HG02588 (cell line): ENCODE measurements around the gene ATP11A.
"Not testable (repeated sequence)": the region's sequence is repeated elsewhere in the genome, so short reads cannot be mapped to it uniquely, and the experiment has no call there.

Source experiments
- ATAC-seq: cut with Tn5 transposase; IDR thresholded peaks from one replicate; pipeline ENCODE4 v1.9.1; 2021; ENCODE audit warnings: mild to moderate bottlenecking, moderate library complexity; ENCODE audit not compliant: unreplicated experiment

Gene ATP11A

DNA sequence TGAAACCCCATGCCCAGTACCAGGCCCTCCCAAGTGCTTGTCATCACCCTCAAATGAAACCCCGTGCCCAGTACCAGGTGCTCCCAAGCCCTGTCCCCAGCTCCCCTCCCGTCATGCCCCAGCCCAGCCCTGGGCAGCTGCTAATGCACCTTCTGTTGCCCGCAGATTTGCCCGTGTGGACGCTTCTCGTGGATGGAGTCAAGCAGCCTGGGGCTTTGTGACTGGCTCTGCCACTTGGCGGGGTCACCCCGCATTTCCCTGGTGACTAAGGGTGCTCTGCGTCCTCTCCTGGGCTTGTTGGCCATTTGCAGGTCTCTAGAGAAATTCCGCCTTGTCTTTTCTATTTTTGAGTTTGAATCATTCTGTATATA, 82.7 kb downstream of the ATP11A start:
- no peak for ATAC-seq

DNA sequence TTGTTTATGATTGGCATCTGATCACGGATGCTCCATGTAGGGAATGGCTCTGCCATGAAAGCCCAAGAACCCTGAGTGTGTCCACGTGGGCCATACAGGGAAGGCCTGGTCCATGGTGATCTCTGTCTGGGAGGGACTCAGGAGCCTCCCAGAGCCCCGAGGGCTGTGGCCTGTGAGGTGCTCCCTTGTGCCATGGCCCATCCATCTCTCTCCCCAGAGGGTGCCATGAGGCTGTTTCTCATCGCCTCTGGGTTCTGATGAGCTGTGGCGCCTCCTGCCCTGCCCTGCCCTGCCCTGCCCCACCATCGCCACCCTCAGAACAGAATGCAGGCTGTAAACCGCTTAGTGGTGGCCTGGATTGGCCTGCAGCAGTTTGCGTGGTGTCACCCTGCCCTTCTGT, 83.1 kb downstream of the ATP11A start:
- no peak for ATAC-seq

DNA sequence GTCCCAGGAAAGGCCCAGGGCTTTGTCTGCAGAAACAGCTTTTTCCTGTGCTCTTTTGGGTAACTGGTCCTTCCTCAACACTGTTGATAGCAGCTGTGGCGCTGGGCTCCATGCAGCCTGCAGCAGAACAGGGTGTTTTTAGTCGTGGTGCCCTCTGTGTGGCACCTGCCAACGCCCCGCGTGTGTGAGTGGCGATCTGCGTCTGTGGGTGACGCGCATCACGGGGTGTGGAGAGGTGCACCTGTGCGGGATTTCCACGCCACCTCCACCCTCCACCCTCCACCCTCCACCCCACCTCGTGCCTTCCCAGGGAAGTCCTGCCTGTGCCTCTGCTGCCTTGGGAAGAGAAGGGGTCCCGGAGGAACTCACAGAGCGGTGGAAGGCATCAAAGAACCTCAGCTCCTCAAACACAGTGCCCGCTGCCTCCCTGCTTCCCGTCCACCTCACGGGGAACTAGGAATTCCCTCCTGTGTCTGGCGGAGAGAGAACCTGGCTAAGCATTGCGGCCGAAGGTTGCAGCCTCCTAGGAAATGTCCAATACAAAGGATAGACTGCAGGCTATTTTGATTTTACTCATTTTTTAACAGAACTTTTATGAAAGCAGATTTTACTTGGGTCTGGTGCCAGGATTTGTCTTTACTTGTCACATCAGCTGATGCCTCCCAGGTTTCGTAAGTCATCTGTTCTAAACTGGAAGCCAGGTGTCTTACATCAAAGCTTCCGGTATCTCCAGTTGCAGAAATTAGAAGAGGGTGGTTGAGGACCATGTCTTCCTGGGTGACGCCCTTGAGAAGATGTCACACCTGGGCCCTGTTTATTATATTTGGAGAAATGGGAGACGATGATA, 84.0 kb downstream of the ATP11A start:
- ATAC-seq = no peak

DNA sequence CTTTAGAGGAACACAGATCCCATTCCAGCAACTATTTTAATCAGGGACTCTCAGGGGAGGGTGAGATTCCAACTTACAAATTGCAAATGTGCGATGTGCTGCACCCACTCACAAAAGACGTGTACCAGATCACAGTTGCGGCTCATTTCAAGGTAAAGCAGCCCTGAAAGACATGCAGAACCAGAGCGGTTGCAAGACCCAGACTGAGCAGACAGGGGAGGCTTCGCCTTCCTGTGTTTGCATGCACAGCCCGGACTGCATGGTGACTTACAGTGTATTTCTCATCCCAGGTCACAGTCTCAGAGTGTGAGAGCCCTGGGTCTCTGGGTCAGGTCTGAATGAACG, 84.6 kb downstream of the ATP11A start:
- no peak for ATAC-seq

DNA sequence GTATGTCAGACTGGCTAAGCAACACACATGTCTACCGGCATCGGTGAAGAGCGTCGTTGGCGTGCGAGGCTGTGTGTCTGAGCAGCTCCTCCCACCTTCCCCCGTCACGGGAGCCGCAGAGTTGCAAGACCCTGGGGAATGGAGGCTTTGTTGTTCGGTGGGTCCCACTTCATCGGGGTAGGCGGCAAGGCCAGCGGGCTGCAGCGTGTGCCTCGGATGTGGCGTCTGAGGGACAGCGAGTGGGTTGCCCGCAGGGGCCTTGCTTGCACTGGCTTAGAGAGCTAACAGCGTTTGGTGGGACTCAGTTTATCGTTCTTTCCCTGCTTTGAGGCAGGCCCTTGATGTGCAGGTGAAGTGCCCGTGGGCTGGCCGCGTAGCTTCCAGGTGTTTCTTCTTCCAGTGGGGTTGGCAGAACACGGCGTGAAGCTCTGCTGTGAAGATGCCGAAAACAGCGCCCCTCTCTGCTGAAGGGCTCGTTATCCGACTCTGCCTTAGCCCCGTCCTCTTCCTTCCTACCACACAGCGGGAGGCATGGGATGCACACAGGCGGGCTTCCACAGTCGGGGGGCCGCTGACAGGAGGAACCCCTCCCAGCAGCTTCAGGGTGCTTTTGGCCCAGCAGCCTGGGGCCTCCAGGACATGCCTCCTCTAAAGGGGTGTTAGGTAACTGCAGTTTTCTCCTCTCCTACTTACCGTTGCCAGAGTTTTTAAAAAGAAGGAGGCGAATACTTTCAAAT, 85.2 kb downstream of the ATP11A start:
- ATAC-seq = no peak

DNA sequence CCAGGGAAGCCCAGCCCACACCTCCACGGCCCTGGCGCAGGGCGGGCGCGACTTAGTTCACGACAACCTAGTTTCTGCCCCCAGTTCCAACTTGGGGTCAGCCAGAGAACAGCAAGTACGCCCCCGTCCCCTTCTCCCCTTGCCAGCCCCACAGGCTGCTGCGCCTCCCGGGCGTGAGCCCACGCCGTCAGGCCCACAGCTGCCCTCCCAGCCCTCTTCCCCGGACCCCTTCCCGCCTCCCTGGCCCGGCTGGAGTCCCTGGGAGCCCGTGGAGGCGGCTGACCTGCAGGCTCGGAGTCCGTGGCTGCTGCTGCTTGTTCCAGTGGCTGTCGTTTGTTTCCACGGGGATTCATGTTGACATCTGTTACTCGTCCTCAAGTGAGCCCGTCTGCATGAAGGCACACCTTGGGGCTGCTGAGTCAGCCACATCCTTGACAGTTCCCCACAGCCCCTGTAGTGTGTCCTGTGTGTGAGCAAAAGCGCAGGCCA, 86.0 kb downstream of the ATP11A start:
- no peak for ATAC-seq

DNA sequence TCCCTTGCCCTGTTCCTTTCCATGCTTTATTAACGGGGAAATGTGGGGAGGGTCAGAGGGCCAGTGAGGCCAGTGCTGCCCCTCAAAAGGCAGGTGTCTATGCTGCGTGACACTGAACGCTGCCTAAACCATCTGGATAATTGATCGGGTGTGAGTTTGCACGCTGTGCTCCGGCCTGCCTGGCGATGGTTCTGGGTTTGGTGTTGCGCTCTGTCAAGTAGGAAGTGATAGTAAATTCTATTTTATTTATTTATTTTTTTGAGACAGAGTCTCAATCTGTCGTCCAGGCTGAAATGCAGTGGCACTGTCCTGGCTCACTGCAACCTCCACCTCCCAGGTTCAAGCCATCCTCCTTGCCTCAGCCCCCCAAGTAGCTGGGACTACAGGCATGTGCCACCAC, 86.5 kb downstream of the ATP11A start:
- no peak for ATAC-seq

DNA sequence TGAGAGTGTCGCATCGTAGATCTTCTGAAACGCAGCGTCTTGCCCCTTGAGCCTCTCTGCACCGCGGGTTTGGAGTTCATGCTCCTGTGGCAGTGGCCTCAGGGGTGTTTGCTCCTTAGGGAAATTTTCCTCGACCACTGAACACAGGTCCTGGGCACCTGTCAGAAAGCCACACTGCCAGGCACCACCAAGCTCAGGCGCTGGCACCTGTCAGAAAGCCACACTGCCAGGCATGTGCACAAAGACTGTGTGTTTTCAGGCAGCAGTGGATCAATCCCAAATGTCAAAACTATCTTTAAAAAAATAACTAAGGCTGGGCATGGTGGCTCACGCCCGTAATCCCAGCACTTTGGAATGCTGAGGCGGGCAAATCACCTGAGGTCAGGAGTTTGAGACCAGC, 87.1 kb downstream of the ATP11A start:
- ATAC-seq = no peak

DNA sequence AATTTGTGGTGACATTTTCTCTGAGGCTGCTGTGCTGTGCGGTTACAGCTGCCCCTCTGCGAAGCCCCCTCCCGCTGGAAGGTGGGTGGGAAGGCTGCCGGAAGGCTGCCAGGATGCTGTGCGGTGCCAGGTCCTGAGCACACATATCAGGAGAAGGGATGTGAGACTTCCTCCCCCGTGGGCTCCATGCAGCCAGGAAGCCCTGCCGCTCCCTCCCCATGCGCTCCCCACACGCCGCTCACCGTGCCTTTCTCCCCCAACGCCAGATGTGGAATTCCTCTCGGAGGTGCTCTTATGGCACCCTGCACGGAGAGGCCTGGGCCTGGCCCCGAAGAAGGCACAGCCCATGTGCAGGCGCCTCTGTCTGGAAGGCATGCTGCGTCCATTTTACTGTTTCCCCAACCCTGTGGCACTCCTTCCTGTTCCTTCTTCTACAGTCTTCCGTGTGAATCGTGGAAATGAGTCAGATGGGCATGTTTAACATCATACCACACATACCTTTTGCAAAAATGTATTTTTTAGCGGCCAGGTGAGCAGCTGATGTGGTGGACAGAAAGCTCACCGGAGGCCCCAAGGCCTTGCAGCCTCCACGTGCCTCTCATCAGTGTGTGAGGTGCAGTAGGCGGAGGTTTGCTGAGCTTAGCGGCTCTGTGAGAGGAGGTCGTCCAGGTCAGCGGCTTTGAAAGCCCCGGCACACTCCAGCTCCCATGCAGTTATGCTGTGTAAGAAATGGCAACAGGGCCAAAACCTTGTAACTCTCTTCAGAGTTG, 88.0 kb downstream of the ATP11A start:
- no peak for ATAC-seq

DNA sequence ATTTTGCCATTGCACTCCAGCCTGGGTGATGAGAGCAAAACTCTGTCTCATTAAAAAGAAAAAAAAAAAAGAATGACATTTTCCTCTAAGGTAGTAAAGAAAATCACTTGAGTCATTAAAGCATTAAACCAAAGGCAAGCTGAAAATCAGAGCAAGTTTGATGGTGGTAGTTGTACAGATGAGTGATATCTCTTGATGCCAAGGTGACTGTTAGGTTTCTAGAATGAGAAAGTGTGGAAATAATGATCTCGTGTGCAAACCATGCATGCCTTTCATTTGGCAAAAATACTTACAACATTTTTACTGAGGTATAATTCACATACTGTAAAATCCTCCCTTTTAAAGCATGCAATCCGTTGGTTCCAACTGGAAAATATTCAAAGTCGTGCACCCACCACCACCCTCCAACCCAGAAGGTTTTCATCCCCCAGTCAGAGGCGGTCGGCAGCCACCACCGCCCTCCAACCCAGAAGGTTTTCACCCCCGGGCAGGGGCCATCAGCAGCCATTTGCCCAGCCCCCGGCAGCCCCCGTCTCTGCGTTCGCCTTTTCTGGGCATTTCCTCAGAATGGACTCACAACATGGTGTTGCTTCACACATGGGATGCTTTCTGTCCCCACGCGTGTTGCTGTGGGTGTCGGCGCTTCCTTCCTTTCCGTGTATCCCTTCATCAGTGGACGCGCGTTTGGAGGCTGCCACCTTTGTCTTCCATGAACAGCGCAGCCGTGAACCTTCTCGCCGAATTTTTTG, 90.2 kb downstream of the ATP11A start:
- no peak for ATAC-seq

DNA sequence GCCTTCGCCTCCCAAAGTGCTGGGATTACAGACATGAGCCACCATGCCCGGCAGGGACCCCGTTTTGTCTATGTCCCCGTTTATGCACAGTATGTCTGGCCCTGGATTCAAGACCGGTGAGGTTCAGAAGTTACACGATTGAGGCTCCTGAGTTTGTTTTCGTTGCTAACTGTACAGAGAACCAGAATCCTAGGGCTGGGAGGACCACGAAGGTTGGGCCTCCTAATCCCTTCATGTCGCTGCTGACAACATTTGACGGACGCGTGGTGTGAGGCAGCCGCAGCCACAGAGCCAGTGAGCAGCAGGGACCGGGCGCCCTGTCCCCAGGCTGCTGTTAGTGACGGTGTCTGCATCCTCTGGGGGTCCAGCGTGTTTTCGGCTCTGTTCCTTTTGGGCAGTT, 91.4 kb downstream of the ATP11A start:
- ATAC-seq = no peak

DNA sequence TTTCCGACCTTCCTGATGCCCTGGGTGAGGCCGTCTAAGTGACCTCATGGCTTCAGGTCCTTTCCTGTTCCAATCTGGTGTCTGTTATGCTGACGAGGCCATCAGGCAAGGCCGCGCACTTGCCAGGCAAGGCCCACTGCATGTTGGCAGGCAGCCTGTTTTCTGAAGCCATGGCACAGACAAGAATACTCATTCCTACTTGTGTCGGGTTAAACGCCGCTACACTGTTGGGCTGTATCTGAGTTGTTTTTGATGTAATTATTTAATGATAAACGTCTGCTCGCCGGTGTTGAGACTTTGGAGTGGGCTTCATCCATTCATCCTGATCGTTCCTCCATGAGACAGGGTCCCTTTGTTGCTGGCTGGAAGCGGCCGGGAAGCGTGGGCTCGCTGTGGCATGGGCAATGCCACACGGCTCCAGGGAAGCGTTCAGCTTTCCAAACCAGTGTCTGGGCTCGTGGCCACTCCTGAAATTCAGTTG, 92.1 kb downstream of the ATP11A start:
- ATAC-seq = no peak

DNA sequence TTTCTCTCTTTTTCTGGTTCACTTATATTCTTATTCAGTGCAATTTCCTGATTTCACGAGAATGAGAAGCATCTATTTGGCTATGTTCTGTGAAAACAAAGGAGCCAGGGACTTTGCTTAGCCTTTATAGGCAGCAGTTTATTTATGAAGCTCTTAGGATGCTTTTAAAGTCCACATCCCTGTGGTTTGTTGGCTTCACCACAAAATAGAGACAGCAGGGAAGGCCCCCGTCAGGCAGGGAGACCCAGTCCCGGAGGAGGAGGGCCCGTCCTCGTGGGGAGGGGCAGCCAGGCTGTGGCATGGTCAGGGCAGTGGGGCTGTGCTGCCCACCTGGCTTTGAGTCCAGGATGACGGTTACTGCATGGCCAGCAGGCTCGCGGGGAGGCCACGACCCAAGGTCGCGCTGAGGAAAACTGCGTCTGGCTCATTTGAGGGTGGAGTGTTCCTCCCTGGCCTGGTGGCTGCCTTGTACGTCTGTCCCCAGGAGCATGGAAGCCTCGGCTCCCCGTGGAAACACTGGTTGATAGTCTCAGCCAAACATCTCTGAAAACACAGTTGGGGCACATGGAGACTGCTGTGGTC, 92.7 kb downstream of the ATP11A start:
- ATAC-seq = no peak

DNA sequence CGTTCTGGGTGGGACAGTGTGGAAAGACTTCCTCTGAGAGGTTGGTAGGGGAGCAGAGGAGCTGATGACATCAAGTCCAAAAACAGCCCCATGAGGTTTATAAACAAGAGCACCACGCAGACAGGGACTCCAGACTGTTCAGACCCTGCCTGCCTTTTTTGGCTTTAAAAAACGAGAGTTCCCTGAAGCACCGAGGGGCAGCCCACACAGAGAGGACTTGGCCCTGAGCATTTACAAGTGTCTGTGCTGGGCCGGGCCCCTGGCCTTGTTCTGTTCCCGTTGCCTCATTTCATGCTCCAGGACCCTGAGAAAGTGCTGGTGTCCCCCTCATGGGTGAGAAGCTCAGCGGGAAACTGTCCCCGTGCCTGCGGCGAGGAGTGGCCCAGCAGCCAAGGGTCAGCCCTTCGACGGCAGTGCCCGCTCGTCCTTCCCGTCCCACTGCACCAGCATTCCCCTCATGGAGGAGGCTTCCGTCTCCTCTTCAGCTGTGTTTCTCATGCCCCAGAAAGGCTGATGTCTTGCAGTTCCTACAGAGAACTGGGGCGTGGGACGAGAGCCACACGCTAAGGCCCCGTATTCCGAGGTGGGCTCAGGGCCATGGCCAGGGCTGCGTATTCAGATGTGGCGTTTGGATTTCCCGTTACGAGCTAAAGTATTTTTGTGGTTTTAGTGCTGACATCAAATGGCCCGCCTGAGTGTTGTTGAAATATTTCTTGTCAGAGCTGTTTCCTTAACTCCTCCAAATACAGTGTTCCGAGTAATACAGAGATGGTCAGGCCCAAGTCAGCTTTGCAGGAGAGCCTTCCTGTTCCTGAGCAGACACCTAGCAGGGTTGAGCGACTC, 93.5 kb downstream of the ATP11A start:
- no peak for ATAC-seq

DNA sequence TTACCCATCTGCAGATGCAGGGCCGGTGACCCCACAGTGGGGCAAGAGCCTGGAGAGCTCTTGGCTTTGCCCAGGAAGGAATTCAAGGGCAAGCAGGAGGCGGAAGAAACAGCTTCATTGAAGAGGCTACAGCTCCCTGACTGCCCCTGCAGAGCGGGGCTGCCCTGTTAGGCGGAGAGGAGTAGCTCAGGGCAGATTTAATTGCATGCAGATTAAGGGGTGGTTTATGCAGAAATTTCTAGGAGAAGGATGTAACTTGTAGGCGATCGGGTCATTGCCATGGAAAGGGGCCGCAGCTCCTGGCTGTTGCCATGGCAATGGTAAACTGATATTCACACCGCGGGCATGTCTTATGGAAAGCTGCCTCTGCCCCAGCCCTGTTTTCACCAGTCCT, 94.1 kb downstream of the ATP11A start:
- no peak for ATAC-seq

DNA sequence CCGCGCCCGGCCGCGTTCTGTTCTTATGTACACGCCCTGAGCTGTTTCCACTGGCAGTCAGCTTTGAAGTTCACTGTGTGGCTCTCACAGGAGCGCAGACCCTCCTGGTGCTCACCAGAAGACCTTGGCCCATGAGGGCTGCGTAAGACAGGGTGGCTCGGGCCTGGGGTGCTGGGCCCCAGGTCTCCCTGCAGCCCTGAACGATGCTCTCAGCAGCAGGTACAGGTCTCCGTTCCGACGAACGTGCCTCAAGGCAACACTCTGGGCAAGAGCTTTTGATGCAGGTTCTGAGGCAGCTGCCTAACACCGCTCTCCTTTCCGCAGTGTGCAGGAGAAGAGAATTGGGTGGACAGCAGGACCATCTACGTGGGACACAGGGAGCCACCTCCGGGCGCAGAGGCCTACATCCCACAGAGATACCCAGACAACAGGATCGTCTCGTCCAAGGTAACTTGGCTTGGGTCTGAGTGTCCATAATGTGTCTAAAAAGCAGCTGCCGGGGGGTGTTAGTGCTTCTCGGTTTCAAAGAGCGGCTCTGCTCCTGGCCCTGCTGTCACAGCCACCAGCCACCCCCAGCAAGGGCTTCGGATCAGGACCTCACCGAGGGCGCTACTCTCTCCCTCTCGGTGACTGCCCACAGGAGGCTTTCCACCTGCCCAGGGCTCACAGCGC, 95.1 kb downstream of the ATP11A start:
- ATAC-seq = no peak

DNA sequence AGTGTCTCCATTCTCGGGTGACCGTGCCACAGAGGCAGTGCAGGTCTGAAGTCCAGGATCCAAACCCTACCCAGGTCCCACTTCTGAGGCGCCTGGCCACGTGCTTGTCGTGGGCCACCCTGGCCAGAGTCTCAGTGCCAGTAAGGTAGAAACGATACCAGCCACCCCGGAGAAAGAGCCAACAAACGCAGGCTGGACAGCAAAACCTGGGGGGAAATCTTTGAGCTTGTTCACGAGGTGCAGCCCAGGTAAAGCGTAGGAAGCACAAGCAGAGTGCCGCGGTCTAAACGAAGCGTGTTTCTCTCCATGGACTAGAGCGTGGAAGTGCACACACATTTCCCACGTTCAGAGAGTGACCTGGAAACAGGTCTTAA, 95.6 kb downstream of the ATP11A start:
- no peak for ATAC-seq

DNA sequence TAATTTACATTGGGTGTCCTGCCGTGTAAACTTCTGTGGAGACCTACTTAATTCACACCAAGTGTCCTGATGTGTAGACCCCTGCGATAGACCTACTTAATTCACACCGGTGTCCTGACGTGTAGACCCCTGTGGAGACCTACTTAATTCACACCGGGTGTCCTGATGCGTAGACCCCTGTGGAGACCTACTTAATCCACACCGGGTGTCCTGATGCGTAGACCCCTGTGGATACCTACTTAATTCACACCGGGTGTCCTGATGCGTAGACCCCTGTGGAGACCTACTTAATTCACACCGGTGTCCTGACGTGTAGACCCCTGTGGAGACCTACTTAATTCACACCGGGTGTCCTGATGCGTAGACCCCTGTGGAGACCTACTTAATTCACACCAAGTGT, 97.0 kb downstream of the ATP11A start:
- ATAC-seq = not testable (repeated sequence)
